HEK293 (cell line): ENCODE measurements around the gene EFCC1.

ENCODE experiments used
- CTCF ChIA-PET: fragments of 350-600 bp; formaldehyde crosslinking; extraction: SDS; loops from one replicate; lab custom pipeline; 2021; ENCODE audit warnings: antibody characterized with exemption; lab: Yijun Ruan, JAX
- POLR2A ChIA-PET: fragments of 300-600 bp; formaldehyde crosslinking; extraction: SDS; loops from one replicate; lab custom pipeline; 2020; ENCODE audit warnings: antibody characterized with exemption, inconsistent platforms; lab: Yijun Ruan, JAX
- H3K27ac ChIP-seq: fragments of 200-500 bp; sonication (Bioruptor generic); 2 replicates; pipeline ENCODE4 v1.5.1; 2014; ENCODE audit warnings: low read depth, low read length, control low read depth, inconsistent platforms; ENCODE audit errors: extremely low read depth
- H3K36me3 ChIP-seq, 2 experiments: fragments of 200-500 bp in 1 of 2; sonication (Bioruptor generic) in 1 of 2; 1 replicate in 1 of 2; 2 replicates in 1 of 2; pipeline ENCODE4 v1.5.1; 2014 to 2017; ENCODE audit warnings: inconsistent platforms in 2 of 2, low read length in 2 of 2; ENCODE audit not compliant: control insufficient read depth in 2 of 2, insufficient read depth in 1 of 2
- H3K4me1 ChIP-seq: fragments of 200-500 bp; sonication (Bioruptor generic); 2 replicates; pipeline ENCODE4 v1.5.1; 2014; ENCODE audit warnings: mild to moderate bottlenecking, low read length, inconsistent platforms; ENCODE audit not compliant: control insufficient read depth, insufficient read depth
- H3K4me3 ChIP-seq: 2 replicates; pipeline ENCODE4 v1.5.1; 2011; ENCODE audit warnings: low read depth, mild to moderate bottlenecking, control low read depth, low read length, moderate library complexity
- H3K9me3 ChIP-seq: fragments of 200-500 bp; sonication (Bioruptor generic); 2 replicates; pipeline ENCODE4 v1.5.1; 2014; ENCODE audit warnings: low read depth, low read length, inconsistent platforms; ENCODE audit not compliant: control insufficient read depth, insufficient read depth
- EGR2 ChIP-seq: fragments of 450-650 bp; formaldehyde crosslinking; IDR thresholded peaks from 2 replicates; pipeline ENCODE4 v1.5.1; 2016; ENCODE audit warnings: low read depth, missing biosample characterization, missing genetic modification characterization
- GFI1B ChIP-seq: fragments of 450-650 bp; formaldehyde crosslinking; IDR thresholded peaks from 2 replicates; pipeline ENCODE4 v1.5.1; 2016; ENCODE audit warnings: missing biosample characterization, missing genetic modification characterization
- GLI2 ChIP-seq: fragments of 450-650 bp; formaldehyde crosslinking; IDR thresholded peaks from 2 replicates; pipeline ENCODE4; 2017; ENCODE audit warnings: missing biosample characterization, missing genetic modification characterization, low read depth, borderline replicate concordance
- KLF17 ChIP-seq: fragments of 450-650 bp; formaldehyde crosslinking; IDR thresholded peaks from 2 replicates; pipeline ENCODE4 v1.5.1; 2016; ENCODE audit warnings: missing biosample characterization, missing genetic modification characterization
- OSR2 ChIP-seq: fragments of 450-650 bp; formaldehyde crosslinking; IDR thresholded peaks from 2 replicates; pipeline ENCODE4 v1.5.1; 2016; ENCODE audit warnings: missing biosample characterization, missing genetic modification characterization
- WT1 ChIP-seq: fragments of 450-650 bp; formaldehyde crosslinking; IDR thresholded peaks from 2 replicates; pipeline ENCODE4 v1.5.1; 2016; ENCODE audit warnings: missing biosample characterization, missing genetic modification characterization
- ZBTB17 ChIP-seq: fragments of 450-650 bp; formaldehyde crosslinking; IDR thresholded peaks from 2 replicates; pipeline ENCODE4 v1.5.1; 2016; ENCODE audit warnings: missing biosample characterization, missing genetic modification characterization
- ZBTB8A ChIP-seq: fragments of 450-650 bp; formaldehyde crosslinking; IDR thresholded peaks from 2 replicates; pipeline ENCODE4 v1.5.1; 2016; ENCODE audit warnings: missing biosample characterization, missing genetic modification characterization
- ZIC2 ChIP-seq: fragments of 450-650 bp; formaldehyde crosslinking; IDR thresholded peaks from 2 replicates; pipeline ENCODE4 v1.5.1; 2016; ENCODE audit warnings: missing biosample characterization, missing genetic modification characterization
- ZNF121 ChIP-seq: fragments of 450-650 bp; formaldehyde crosslinking; IDR thresholded peaks from 2 replicates; pipeline ENCODE4 v1.5.1; 2016; ENCODE audit warnings: missing biosample characterization, missing genetic modification characterization
- ZNF2 ChIP-seq: fragments of 450-650 bp; formaldehyde crosslinking; IDR thresholded peaks from 2 replicates; pipeline ENCODE4 v1.5.1; 2016; ENCODE audit warnings: missing biosample characterization, missing genetic modification characterization
- ZNF211 ChIP-seq: fragments of 450-650 bp; formaldehyde crosslinking; IDR thresholded peaks from 2 replicates; pipeline ENCODE4 v1.5.1; 2016; ENCODE audit warnings: low read depth, missing biosample characterization, missing genetic modification characterization
- ZNF366 ChIP-seq: fragments of 450-650 bp; formaldehyde crosslinking; conservative IDR thresholded peaks from 2 replicates; pipeline ENCODE4 v1.5.1; 2016; ENCODE audit warnings: missing biosample characterization, missing genetic modification characterization
- ZNF416 ChIP-seq: fragments of 450-650 bp; formaldehyde crosslinking; IDR thresholded peaks from 2 replicates; pipeline ENCODE4 v1.5.1; 2016; ENCODE audit warnings: missing biosample characterization, missing genetic modification characterization
- ZNF423 ChIP-seq: fragments of 450-650 bp; formaldehyde crosslinking; IDR thresholded peaks from 2 replicates; pipeline ENCODE4 v1.5.1; 2016; ENCODE audit warnings: missing biosample characterization, missing genetic modification characterization
- ZNF561 ChIP-seq: fragments of 450-650 bp; IDR thresholded peaks from 2 replicates; pipeline ENCODE4 v1.5.1; 2018; ENCODE audit warnings: missing biosample characterization, missing genetic modification characterization, borderline replicate concordance
- ZNF747 ChIP-seq: fragments of 450-650 bp; formaldehyde crosslinking; IDR thresholded peaks from 2 replicates; pipeline ENCODE4 v1.5.1; 2016; ENCODE audit warnings: missing biosample characterization, missing genetic modification characterization
- ZSCAN16 ChIP-seq: fragments of 450-650 bp; formaldehyde crosslinking; IDR thresholded peaks from 2 replicates; pipeline ENCODE4 v1.5.1; 2016; ENCODE audit warnings: missing biosample characterization, missing genetic modification characterization
- TF ChIP-seq, protein P1 (sequence below): fragments of 450-650 bp; formaldehyde crosslinking; IDR thresholded peaks from 2 replicates; pipeline ENCODE4 v1.5.1; 2016; ENCODE audit warnings: missing biosample characterization, missing genetic modification characterization, low read depth
- TF ChIP-seq, protein P2 (sequence below): fragments of 450-650 bp; formaldehyde crosslinking; IDR thresholded peaks from 2 replicates; pipeline ENCODE4 v1.5.1; 2017; ENCODE audit warnings: missing biosample characterization, missing genetic modification characterization
- TF ChIP-seq, protein P3 (sequence below): fragments of 450-650 bp; formaldehyde crosslinking; IDR thresholded peaks from 2 replicates; pipeline ENCODE4 v1.5.1; 2017; ENCODE audit warnings: missing biosample characterization, missing genetic modification characterization

The EFCC1 gene

DNA sequence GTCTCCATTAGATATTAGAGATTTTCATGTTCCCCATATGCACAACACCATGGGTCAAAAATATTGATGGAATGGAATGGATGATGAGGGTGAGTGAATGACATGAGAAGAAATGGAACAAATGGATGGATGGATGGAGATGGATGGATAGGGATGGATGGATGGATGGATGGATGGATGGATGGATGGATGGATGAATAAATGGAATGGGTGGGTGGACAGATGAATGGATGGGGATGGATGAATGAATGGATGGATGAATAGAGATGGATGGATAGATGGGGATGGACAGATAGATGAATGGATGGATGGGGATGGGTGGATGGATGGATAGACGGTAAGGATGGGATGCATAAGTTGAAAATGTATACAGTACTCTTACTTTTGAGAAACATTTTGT, 25.8 kb upstream of the EFCC1 start:
- POLR2A ChIA-PET, result no interaction called here
- CTCF ChIA-PET, result interaction anchor here (0.7 kb wide), 2 partner anchors 39 to 370 kb away, joined by 3 to 5 read pairs; no protein-coding TSS in a partner anchor

GRCh38 chr3:128983293-128984069, 17.6 kb upstream of the EFCC1 start:
- Histone ChIP-seq H3K9me3 (no peaks in the 10 kb centered on the region), H3K36me3 (no peaks in the 10 kb centered on the region), H3K4me3 (no peak overlapping the region), H3K4me1 (no peaks in the 10 kb centered on the region), H3K27ac (no peak overlapping the region)
- ChIA-PET CTCF (interaction anchor here (3.2 kb wide), 1 partner anchor 13 kb away, joined by 23 read pairs; no protein-coding TSS in a partner anchor), POLR2A (no interaction called here)
- TF ChIP-seq EGR2 (tag by site-specific recombination) (no peak), KLF17 (tag by site-specific recombination) (no peak), ZIC2 (tag by site-specific recombination) (no peak)

More for the DNA sequence above, 25.8 kb upstream of the EFCC1 start:
- Histone ChIP-seq H3K9me3 (no peaks in the 10 kb centered on the region), H3K36me3 (no peaks in the 10 kb centered on the region), H3K27ac (no peak overlapping the region), H3K4me3 (no peak overlapping the region), H3K4me1 (no peaks in the 10 kb centered on the region)
- TF ChIP-seq, protein P1, sequence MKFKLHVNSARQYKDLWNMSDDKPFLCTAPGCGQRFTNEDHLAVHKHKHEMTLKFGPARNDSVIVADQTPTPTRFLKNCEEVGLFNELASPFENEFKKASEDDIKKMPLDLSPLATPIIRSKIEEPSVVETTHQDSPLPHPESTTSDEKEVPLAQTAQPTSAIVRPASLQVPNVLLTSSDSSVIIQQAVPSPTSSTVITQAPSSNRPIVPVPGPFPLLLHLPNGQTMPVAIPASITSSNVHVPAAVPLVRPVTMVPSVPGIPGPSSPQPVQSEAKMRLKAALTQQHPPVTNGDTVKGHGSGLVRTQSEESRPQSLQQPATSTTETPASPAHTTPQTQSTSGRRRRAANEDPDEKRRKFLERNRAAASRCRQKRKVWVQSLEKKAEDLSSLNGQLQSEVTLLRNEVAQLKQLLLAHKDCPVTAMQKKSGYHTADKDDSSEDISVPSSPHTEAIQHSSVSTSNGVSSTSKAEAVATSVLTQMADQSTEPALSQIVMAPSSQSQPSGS (tag by site-specific recombination), result no peak
- no peak for TF ChIP-seq GLI2 (tag by site-specific recombination)
- TF ChIP-seq ZNF561, result no peak
- no peak for TF ChIP-seq OSR2
- TF ChIP-seq ZBTB17 (tag by site-specific recombination), result peak; percentile 54; the same call in 1 of the 2 replicates
- TF ChIP-seq ZNF366, result peak; percentile 98
- TF ChIP-seq, protein P2, sequence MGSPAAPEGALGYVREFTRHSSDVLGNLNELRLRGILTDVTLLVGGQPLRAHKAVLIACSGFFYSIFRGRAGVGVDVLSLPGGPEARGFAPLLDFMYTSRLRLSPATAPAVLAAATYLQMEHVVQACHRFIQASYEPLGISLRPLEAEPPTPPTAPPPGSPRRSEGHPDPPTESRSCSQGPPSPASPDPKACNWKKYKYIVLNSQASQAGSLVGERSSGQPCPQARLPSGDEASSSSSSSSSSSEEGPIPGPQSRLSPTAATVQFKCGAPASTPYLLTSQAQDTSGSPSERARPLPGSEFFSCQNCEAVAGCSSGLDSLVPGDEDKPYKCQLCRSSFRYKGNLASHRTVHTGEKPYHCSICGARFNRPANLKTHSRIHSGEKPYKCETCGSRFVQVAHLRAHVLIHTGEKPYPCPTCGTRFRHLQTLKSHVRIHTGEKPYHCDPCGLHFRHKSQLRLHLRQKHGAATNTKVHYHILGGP (tag by site-specific recombination), result 0 out of 2 replicates have a peak, but pooled peaks have one; percentile 14
- TF ChIP-seq GFI1B (tag by site-specific recombination), result no peak
- TF ChIP-seq ZNF747, result no peak

- CTCF ChIA-PET, result interaction anchor here (3.2 kb wide), 1 partner anchor 14 kb away, joined by 23 read pairs; no protein-coding TSS in a partner anchor
- TF ChIP-seq, protein P3, sequence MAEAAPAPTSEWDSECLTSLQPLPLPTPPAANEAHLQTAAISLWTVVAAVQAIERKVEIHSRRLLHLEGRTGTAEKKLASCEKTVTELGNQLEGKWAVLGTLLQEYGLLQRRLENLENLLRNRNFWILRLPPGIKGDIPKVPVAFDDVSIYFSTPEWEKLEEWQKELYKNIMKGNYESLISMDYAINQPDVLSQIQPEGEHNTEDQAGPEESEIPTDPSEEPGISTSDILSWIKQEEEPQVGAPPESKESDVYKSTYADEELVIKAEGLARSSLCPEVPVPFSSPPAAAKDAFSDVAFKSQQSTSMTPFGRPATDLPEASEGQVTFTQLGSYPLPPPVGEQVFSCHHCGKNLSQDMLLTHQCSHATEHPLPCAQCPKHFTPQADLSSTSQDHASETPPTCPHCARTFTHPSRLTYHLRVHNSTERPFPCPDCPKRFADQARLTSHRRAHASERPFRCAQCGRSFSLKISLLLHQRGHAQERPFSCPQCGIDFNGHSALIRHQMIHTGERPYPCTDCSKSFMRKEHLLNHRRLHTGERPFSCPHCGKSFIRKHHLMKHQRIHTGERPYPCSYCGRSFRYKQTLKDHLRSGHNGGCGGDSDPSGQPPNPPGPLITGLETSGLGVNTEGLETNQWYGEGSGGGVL (tag by site-specific recombination), result no peak
- TF ChIP-seq ZNF416 (no peak), ZBTB8A (tag by site-specific recombination) (no peak), ZNF121 (tag by site-specific recombination) (no peak), WT1 (tag by site-specific recombination) (no peak), ZNF211 (no peak), ZNF423 (tag by site-specific recombination) (no peak), KLF17 (tag by site-specific recombination) (no peak), ZNF2 (tag by site-specific recombination) (no peak), ZSCAN16 (tag by site-specific recombination) (no peak)
- TF ChIP-seq, protein P1 (tag by site-specific recombination), result no peak
- TF ChIP-seq, protein P2 (tag by site-specific recombination), result no peak
- POLR2A ChIA-PET, result no interaction called here
- H3K4me1 ChIP-seq, result no peaks in the 10 kb centered on the region
- H3K36me3 ChIP-seq, result no peaks in the 10 kb centered on the region
- no peaks in the 10 kb centered on the region for H3K9me3 ChIP-seq
- no peak overlapping the region for H3K4me3 ChIP-seq
- no peak overlapping the region for H3K27ac ChIP-seq
These were observed 16.5 kb upstream of the EFCC1 start for GRCh38 chr3:128984596-128984995.
